Measurements from ENCODE around the gene HOXA9. TPM values are rescaled to one million over a fixed set of nuclear protein-coding genes. Genes with fewer than 3 reads are reported as not detected.

Gene HOXA9
- total and polyA plus RNA-seq, 2 of the 8 experiments (the other 6 are each of a cell fraction or from before 2014, with no cell fraction given) = not detected

DNA sequence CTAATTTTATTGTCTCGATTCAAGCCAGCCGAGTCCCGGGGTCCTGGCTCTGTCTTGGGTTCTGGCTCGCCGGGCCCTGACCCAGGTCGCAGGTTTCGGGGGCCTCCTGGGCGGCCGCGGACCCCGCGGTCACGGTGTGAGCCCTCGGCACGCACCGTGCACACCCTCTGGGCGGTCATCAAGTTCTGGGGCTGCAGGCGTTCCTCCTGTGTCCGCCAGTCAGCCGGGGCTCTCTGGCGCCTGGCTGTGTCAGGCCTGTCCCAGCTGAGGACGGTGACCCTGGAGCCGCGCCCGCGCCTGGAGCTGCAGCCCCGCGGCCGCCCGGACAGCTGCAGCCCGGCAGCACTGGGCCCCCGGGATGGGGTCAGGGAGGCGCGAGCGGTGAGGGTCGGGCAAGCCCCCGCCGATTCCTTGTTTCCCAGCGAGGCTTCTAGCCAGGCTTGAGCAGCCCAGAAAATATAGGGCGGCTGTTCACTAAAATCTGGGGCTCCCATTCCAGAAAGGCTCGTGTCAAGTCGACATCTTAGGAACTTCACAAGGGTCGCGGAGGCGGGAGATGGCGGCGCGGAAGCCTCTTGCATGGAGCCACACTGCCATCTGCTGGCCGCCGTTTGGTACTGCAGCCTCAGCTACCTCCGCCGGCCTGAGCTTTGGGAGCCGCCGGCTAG, 4.7 kb downstream of the HOXA9 start:
- H3K56ac ChIP-seq (replicated peaks; ENCODE audit: insufficient read length, low read depth, low read length) = no peak overlapping the region
- no peaks in the 10 kb centered on the region for H3K79me2 ChIP-seq (ENCODE audit: control insufficient read depth in 1 of 2, insufficient read depth in 2 of 2, low read length in 2 of 2)
- peak overlapping the region in 3 of 4 experiments; percentile 38 to 60 (median 45); a peak in 5 of 8 replicates for H3K4me3 ChIP-seq (ENCODE audit: extremely low read depth in 1 of 4, insufficient read depth in 2 of 4, low read depth in 3 of 4, low read length in 4 of 4)
- ChIA-PET POLR2A (ENCODE audit: partially characterized antibody) (interaction anchor here (0.6 to 0.7 kb wide), 2 partner anchors 26 to 958 kb away, joined by 3 to 4 read pairs; no protein-coding TSS in a partner anchor), CTCF (ENCODE audit: partially characterized antibody) (interaction anchor here (0.5 to 4.4 kb wide), 37 partner anchors 10 to 845 kb away, joined by 3 to 80 read pairs (median 4); partner anchors contain the start of genes HOXA3, HOXA4, HOXA5 and HOXA6)
- H3K23me2 ChIP-seq (ENCODE audit: low read depth, low read length) = no peaks in the 10 kb centered on the region
- no peak overlapping the region for H4K8ac ChIP-seq (ENCODE audit: extremely low read depth, insufficient read depth, low read length)
- no peak overlapping the region for H2BK12ac ChIP-seq (ENCODE audit: low read depth, low read length)
- H2AFZ ChIP-seq (ENCODE audit: low read length) = no peak overlapping the region; the same call in 1 of the 2 replicates
- DNase-seq (ENCODE audit: low read depth in 1 of 2, low spot score in 2 of 2) = peak; percentile 59 to 96
- FAIRE-seq = no peak
- H3K79me1 ChIP-seq (ENCODE audit: low read depth, low read length) = no peaks in the 10 kb centered on the region
- no peak overlapping the region for H4K5ac ChIP-seq (ENCODE audit: insufficient read length, low read depth, low read length)
- H3K18ac ChIP-seq (ENCODE audit: extremely low read depth, low read length) = no peak overlapping the region
- H3K9ac ChIP-seq (replicated peaks in 1 of 4; ENCODE audit: extremely low read depth in 1 of 4, low read depth in 3 of 4, low read length in 3 of 4) = no peak overlapping the region
- H3K27me3 ChIP-seq (replicated peaks in 1 of 4; ENCODE audit: control insufficient read depth in 3 of 4, extremely low read depth in 1 of 4, insufficient read depth in 3 of 4, low read length in 3 of 4) = peaks cover 98 to 100% (median 99%) of the 10 kb centered on the region in 4 experiments
- no peak overlapping the region for H3K4ac ChIP-seq (replicated peaks; ENCODE audit: insufficient read length, low read depth, low read length)
- H3K9me3 ChIP-seq (ENCODE audit: insufficient read depth in 2 of 2, low read depth in 1 of 2, low read length in 1 of 2) = peaks cover 0 to 17% of the 10 kb centered on the region in 2 experiments; a peak in 1 of 4 replicates
- no peak overlapping the region for H3K14ac ChIP-seq (ENCODE audit: insufficient read length)
- WGBS, 2 experiments (ENCODE audit: extremely low coverage in 1 of 2, insufficient coverage in 1 of 2, insufficient read length in 1 of 2, insufficient replicate concordance in 2 of 2, low coverage in 1 of 2, low lambda C conversion rate in 2 of 2, missing lambda C conversion rate in 1 of 2) = 11% methylated on average over 45 of the region's 54 CpGs; no CpG with 5 or more reads in 1 of the 2 experiments
- no peak overlapping the region for H3K27ac ChIP-seq (ENCODE audit: low read depth, low read length)
- H4K20me1 ChIP-seq (replicated peaks in 1 of 2; ENCODE audit: control insufficient read depth in 1 of 2, insufficient read depth in 2 of 2, low read length in 2 of 2) = peaks cover 14 to 27% of the 10 kb centered on the region in 2 experiments
- no peak overlapping the region for H2BK20ac ChIP-seq (ENCODE audit: low read length)
- H2BK5ac ChIP-seq (ENCODE audit: low read depth, low read length) = no peak overlapping the region
- H2BK120ac ChIP-seq (replicated peaks; ENCODE audit: low read depth, low read length) = no peak overlapping the region
- H2BK15ac ChIP-seq (ENCODE audit: low read length) = no peak overlapping the region
- H3K36me3 ChIP-seq (ENCODE audit: control insufficient read depth in 2 of 4, insufficient read depth in 4 of 4, low read length in 3 of 4) = peaks cover 0 to 28% (median 0%) of the 10 kb centered on the region in 4 experiments; a peak in 1 of 8 replicates
- H3K23ac ChIP-seq (ENCODE audit: insufficient read length) = no peak overlapping the region
- no peak overlapping the region for H2AK5ac ChIP-seq (ENCODE audit: low read depth, low read length)
- peak overlapping the region; percentile 0 to 77; a peak in 3 of 4 replicates for H3K4me2 ChIP-seq (ENCODE audit: insufficient read depth in 1 of 2, low read depth in 2 of 2, low read length in 2 of 2)
- H3K4me1 ChIP-seq (replicated peaks in 1 of 4; ENCODE audit: control insufficient read depth in 3 of 4, insufficient read depth in 4 of 4, low read length in 3 of 4) = peaks cover 0 to 2% (median 0%) of the 10 kb centered on the region in 4 experiments; a peak in 4 of 7 replicates
- H4K91ac ChIP-seq (replicated peaks; ENCODE audit: insufficient read length, low read length) = no peak overlapping the region
- no peak for TF ChIP-seq CHD2 (IDR thresholded peaks at IDR 0.05; ENCODE audit: low read length)
- TF ChIP-seq, protein P1, sequence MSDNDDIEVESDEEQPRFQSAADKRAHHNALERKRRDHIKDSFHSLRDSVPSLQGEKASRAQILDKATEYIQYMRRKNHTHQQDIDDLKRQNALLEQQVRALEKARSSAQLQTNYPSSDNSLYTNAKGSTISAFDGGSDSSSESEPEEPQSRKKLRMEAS (IDR thresholded peaks at IDR 0.05) = peak; percentile 28; the same call in 1 of the 2 replicates
- no peak for TF ChIP-seq TAF7 (optimal IDR thresholded peaks at IDR 0.05; ENCODE audit: borderline replicate concordance, low read depth, low read length)
- TF ChIP-seq NANOG (IDR thresholded peaks at IDR 0.05; ENCODE audit: insufficient read depth, low read depth, low read length, poor library complexity, severe bottlenecking) = no peak
- TF ChIP-seq TEAD4 (IDR thresholded peaks at IDR 0.05; ENCODE audit: low read depth, low read length) = peak; percentile 60; the same call in 1 of the 2 replicates
- TF ChIP-seq YY1 (IDR thresholded peaks at IDR 0.05; ENCODE audit: low read depth, low read length) = peak; percentile 96
- TF ChIP-seq SP4 (IDR thresholded peaks at IDR 0.05; ENCODE audit: low read length) = no peak
- TF ChIP-seq EZH2 (IDR thresholded peaks at IDR 0.05; ENCODE audit: low read depth, low read length, severe bottlenecking) = peak; percentile 97
- no peak for TF ChIP-seq BACH1 (IDR thresholded peaks at IDR 0.05; ENCODE audit: low read length)
- no peak for TF ChIP-seq EGR1 (IDR thresholded peaks at IDR 0.05; ENCODE audit: borderline replicate concordance, low read depth, low read length)
- TF ChIP-seq, protein P2, sequence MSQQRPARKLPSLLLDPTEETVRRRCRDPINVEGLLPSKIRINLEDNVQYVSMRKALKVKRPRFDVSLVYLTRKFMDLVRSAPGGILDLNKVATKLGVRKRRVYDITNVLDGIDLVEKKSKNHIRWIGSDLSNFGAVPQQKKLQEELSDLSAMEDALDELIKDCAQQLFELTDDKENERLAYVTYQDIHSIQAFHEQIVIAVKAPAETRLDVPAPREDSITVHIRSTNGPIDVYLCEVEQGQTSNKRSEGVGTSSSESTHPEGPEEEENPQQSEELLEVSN (IDR thresholded peaks at IDR 0.05) = peak; percentile 65
- no peak for TF ChIP-seq POLR2A (IDR thresholded peaks at IDR 0.05; ENCODE audit: control extremely low read depth in 1 of 2, low read depth in 2 of 2, low read length in 2 of 2)

Data from H1 (cell line).